T-helper 2 cell treated with Interferon-gamma antibody and Interleukin-4, amounts not matched to agents 100 ng/mL and 5 ng/mL, for 36 hours (primary cell): ENCODE measurements around the gene TMEM109. TPM values are rescaled to one million over a fixed set of nuclear protein-coding genes. Genes with fewer than 3 reads are reported as not detected.

Experiments used
- intact Hi-C: fragments of 100-400 bp; cut with micrococcal nuclease; formaldehyde crosslinking; loops from one replicate; pipeline ENCODE4 v1.15.1; 2023
- total RNA-seq: library from RNA; stranded (reverse); gene quantifications from 2 replicates; pipeline ENCODE4 v1.2.3, GENCODE V29; 2022

The TMEM109 gene
- total RNA-seq, 1 donor from 2014 or later, result 132 TPM

- intact Hi-C loops, result loop anchor here (10.0 kb wide), 1 partner anchor 515 kb away; the partner anchor contains the start of gene CPSF7
Measured at GRCh38 chr11:60909680-60910280, 4.2 kb upstream of the TMEM109 start.

GRCh38 chr11:60910281-60910687 is 3.7 kb upstream of the TMEM109 start:
- intact Hi-C loops, result loop anchor here (10.0 kb wide), 1 partner anchor 515 kb away; the partner anchor contains the start of gene CPSF7

- intact Hi-C loops, result loop anchor here (10.0 kb wide), 1 partner anchor 514 kb away; the partner anchor contains the start of gene CPSF7
Measured at GRCh38 chr11:60910711-60911380, 3.1 kb upstream of the TMEM109 start.

GRCh38 chr11:60912223-60912850 is 1.6 kb upstream of the TMEM109 start:
- intact Hi-C loops, result loop anchor here (10.0 kb wide), 1 partner anchor 512 kb away; the partner anchor contains the start of gene CPSF7

- intact Hi-C loops, result loop anchor here (10.0 kb wide), 1 partner anchor 512 kb away; the partner anchor contains the start of gene CPSF7
Measured at GRCh38 chr11:60912851-60913528, 968 bp upstream of the TMEM109 start.

GRCh38 chr11:60914633-60915247 is 782 bp downstream of the TMEM109 start:
- intact Hi-C loops, result loop anchor here (1.0 to 10.0 kb wide), 8 partner anchors 8 to 510 kb away; partner anchors contain the start of genes CCDC86, CD6, CPSF7 and DDB1

DNA sequence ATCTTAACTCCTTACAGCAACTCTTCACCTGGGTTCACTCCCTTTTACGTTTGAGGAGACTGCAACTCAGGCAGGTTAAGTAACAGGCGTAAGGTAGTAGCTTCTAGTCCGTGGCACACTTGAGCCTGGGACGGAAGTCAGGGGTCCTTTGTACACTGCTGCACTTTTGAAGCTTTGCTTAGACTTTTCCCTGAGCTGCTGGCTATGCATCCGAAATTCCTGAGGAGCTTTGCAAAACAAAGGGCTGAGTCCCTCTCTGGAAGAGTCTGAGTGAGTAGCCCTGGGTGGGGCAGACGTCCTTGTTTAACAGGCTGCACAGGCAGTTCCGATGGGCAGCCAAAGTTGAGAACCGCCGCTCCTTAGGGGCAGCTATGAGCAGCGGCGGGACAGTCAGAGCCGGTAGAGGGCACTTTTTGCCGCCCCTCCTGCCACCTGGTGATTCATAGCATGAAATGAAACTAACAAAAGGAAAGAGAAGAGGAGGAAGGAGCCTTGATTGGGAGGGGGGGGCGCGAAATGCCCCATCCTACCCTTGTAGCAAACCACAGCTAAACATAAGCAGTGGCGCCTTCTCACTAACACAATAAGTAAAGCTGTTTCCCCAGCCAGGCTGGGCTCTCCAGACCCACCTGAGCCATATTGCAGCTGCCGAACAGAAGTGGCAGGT is 1.4 kb downstream of the TMEM109 start:
- intact Hi-C loops, result loop anchor here (1.0 to 10.0 kb wide), 8 partner anchors 9 to 509 kb away; partner anchors contain the start of genes CCDC86, CD6, CPSF7 and DDB1

DNA sequence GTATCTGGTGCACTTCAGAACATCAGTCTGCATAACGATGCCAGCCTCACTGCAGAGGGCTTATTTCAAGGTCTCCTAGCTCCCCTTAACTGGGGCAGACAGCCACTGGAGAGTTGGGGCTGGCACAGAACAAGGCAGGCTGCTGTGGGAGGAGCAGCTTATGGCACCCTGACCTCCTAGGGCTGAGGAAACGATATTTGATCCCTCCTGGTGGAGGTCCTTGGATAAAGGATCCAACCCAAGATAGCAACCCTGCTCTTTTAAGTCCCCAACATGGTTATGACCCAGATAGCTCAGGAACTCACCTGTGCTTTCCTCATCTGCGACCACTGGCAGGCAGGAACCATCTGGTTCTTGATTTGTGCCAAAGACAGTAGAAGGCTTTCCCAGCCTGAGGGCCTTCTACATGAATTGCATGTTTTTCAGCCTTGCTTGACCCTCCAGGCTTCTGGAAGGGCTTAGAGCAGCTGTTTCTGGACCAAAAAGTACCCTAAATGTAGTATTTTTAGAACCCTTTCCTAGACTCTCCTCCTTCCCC is 2.8 kb downstream of the TMEM109 start:
- intact Hi-C loops, result loop anchor here (5.0 to 10.0 kb wide), 2 partner anchors 211 to 508 kb away; partner anchors contain the start of gene CPSF7

- intact Hi-C loops, result loop anchor here (5.0 to 10.0 kb wide), 2 partner anchors 210 to 508 kb away; partner anchors contain the start of gene CPSF7
Measured at GRCh38 chr11:60917267-60917666, 3.3 kb downstream of the TMEM109 start.

- intact Hi-C loops, result loop anchor here (5.0 to 10.0 kb wide), 2 partner anchors 209 to 506 kb away; partner anchors contain the start of gene CPSF7
Measured at GRCh38 chr11:60918251-60918938, 4.4 kb downstream of the TMEM109 start.

- intact Hi-C loops, result loop anchor here (5.0 to 10.0 kb wide), 2 partner anchors 208 to 506 kb away; partner anchors contain the start of gene CPSF7
Measured at GRCh38 chr11:60918939-60919265, 4.9 kb downstream of the TMEM109 start.

- intact Hi-C loops, result loop anchor here (5.0 to 10.0 kb wide), 2 partner anchors 208 to 505 kb away; partner anchors contain the start of gene CPSF7
Measured at GRCh38 chr11:60919320-60919719, 5.4 kb downstream of the TMEM109 start.

DNA sequence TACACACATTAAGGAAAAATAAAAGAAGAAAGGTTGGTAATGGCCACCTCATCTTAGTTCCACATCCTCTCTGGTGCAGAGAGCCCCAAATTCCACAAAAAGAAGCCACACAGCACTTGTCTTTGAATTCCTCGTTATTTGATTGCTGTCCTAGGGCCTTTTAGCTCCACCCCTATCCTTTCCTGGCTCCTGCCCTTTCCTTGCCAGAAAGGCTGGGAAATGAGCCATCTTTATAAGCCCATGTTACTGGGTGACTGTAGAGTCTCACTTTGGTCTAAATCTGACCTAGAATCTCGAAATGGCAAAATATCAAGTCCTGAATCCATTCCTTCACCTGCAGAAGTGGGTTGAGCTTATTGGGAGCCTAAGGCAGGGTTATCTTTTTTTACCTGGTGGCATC is 6.0 kb downstream of the TMEM109 start:
- intact Hi-C loops, result loop anchor here (5.0 to 10.0 kb wide), 2 partner anchors 207 to 505 kb away; partner anchors contain the start of gene CPSF7

DNA sequence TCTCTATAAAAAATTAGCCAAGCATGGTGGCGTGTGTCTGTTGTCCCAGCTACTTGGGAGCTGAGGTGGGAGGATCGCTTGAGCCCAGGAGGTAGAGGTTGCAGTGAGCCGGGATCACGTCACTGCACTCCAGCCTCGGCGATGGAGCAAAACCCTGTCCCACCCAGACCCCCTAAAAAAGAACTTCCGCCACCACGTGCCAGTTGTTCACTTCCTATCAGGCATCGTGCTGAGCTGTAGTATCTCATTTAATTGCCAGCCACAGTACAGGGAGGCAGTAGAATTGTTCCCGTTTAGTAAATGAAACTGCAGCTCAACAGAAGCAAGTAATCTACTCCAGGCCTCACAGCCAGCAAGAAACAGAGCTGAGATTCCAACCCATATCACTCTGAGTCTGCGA is 7.3 kb downstream of the TMEM109 start:
- intact Hi-C loops, result no loop called here

DNA sequence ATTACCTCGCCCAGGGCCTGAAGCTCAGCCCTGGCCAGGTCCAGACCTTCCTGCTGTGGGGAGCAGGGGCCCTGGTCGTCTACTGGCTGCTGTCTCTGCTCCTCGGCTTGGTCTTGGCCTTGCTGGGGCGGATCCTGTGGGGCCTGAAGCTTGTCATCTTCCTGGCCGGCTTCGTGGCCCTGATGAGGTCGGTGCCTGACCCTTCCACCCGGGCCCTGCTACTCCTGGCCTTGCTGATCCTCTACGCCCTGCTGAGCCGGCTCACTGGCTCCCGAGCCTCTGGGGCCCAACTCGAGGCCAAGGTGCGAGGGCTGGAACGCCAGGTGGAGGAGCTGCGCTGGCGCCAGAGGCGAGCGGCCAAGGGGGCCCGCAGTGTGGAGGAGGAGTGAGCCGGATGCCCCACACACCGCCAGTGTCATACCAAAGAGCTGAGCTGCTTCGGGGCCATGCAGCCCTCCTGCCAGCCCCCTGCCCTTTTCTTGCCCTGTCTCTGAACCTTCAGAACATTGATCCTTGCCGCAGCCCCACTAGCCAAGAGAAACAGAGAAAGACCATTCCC is 7.9 kb downstream of the TMEM109 start:
- intact Hi-C loops, result no loop called here

DNA sequence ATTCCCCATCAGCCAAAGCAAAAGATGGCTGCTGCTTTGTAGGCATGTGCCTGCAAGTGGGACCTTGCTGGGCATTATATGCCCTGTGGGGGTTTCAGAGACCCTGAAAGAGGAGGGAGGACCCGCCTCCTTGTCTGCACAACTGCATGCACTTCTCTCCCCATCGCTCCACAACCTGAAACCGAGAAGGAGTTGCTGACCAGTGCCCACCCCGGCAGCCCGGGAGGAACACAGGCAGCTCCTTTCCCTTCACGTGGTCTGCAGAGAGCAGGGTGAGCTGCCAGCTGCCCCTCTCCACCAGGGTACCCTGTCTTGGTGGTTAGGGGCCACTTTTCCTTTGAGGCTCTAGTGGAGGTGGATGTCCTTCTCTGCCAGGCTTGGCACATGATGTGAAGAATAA is 8.9 kb downstream of the TMEM109 start:
- intact Hi-C loops, result no loop called here

DNA sequence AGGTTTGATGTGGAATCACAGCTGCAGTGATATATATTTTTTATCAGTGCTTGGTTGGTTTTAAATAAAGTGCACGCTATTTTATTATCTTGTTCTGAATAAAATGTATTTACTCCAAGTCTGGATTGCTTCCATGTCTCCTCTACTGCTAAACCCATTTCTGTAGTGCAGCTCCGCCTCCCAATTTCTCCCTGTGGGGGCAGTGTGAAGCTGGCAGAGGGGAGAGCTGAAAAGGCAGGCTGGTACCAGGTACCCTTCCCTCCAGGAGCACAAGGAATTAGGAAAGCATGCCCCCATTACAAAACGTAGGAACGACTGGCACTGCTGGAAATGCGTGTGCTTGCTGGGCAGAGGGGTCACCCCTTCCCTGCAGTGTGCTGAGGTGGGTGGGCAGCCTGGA is 9.4 kb downstream of the TMEM109 start:
- intact Hi-C loops, result no loop called here

- intact Hi-C loops, result no loop called here
Measured at GRCh38 chr11:60923800-60924109, 9.8 kb downstream of the TMEM109 start.
